GM18873 (cell line): ENCODE data around the gene C18orf63.
"Not testable (repeated sequence)": the region's sequence is repeated elsewhere in the genome, so short reads cannot be mapped to it uniquely, and the experiment has no call there.

Experiments
- ATAC-seq: cut with Tn5 transposase; IDR thresholded peaks from one replicate; pipeline ENCODE4 v1.9.1; 2021; ENCODE audit warnings: mild to moderate bottlenecking, moderate library complexity, moderate number of reproducible peaks; ENCODE audit not compliant: unreplicated experiment, low FRiP score

The C18orf63 gene

DNA sequence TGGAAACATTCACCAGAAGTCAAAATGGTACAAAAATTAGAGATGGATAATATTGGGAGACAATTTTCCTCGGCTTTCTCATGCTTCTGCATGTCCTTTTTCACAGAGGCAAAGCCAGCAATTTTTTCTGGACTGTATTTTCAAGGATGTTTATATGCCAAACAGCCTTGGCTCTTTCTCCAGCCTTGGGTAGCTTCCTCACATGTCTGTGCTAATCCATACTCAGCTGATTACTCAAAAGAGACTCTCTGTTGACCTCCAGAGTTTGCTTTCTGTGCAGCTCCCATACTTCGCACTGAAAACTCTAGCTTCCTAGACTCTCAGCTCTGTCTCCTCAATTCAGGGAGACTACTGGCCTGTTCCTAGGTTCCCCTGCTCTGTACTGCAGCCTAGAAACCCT lies 10.6 kb downstream of the C18orf63 start:
- no peak for ATAC-seq

DNA sequence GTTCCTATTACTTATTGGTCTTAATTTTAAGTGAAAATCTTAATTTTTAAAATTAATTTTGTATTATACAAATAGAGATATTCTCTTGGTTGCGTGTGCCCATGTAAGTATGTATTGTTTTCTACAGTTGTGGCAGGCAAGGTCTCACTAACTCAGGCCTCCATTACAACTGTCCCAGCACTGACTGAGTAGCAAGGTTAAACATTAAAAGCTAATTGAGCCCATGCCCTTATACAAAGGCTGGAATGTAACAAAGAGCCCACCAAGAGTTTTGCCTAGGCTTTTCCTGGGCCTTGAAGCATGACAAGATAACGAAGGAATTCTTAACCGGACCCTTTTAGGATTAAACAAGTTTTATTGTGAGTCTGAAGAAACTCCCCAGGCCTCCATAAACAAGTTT lies 11.2 kb downstream of the C18orf63 start:
- ATAC-seq: not testable (repeated sequence)

DNA sequence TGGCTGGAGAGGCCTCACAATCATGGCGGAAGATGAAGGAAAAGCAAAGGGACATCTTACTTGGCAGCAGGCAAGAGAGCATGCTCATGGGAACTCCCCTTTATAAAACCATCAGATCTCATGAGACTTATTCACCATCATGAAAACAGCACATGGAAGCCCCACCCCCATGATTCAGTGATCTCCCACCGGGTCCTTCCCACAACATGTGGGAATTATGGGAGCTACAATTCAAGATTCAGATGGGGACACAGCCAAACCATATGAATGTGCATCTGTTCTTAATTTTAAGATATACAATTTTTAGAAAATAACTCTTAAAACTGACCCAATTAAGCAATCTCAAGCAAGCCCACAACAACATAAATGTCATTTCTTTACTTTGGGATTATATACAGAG lies 12.6 kb downstream of the C18orf63 start:
- ATAC-seq: no peak

DNA sequence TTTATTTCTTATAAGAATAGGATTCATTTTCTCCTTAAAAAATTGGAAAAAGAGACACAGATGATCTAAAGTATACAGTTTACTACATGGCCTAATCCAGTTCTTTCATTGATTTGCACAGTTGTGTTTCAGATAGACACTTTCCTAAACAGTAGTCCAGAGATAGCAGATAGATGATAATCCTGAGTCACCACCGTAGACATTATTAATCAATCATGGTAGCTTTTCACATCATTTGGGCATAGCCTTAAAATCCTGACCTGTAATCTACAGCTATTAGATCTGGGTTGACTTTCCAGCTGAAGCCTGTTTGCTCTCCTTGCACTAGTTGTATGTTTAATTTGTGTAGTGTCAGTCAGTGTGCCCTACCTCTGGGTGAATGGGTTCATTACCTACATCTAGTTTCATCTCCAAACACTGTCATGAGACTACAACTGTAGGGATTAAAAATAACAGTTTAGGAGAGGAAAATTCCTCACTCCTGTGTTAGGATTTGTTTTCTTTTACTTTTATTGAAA lies 14.1 kb downstream of the C18orf63 start:
- no peak for ATAC-seq

DNA sequence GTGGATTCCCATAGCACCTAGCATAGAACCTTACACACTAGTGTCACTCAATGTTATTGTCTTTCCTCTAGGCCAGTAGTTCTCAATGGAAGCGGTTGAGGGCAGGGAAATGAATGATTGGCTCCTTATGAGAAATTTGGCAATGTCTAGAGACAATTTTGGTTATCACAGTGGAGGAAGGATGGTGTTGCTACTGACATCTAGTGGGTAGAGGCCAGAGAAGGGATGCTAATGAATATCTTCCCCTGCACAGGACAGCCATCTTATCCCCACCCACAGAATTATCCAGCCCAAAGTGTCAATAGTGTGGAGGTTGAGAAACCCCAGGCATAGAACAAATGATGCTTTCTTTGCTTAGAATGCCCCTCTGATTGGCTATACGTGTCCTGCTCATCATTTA lies 15.8 kb downstream of the C18orf63 start:
- ATAC-seq: no peak

DNA sequence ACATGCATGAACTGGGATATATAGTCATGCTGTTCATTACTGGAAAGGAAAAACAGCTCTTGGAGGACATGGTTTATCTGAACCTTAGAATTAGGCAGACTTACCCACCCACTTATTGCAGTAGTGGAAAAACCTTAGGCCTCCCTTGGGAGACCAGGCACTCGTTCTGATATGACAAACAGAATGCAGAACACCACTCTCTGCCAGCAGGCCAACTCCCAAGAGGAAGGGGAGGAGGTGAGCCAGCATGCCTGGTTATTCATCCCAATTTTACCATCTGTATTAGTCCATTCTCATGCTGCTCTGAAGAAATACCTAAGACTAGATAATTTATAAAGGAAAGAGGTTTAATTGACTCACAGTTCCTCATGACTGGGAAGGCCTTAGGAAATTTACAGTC lies 17.5 kb downstream of the C18orf63 start:
- ATAC-seq: no peak

DNA sequence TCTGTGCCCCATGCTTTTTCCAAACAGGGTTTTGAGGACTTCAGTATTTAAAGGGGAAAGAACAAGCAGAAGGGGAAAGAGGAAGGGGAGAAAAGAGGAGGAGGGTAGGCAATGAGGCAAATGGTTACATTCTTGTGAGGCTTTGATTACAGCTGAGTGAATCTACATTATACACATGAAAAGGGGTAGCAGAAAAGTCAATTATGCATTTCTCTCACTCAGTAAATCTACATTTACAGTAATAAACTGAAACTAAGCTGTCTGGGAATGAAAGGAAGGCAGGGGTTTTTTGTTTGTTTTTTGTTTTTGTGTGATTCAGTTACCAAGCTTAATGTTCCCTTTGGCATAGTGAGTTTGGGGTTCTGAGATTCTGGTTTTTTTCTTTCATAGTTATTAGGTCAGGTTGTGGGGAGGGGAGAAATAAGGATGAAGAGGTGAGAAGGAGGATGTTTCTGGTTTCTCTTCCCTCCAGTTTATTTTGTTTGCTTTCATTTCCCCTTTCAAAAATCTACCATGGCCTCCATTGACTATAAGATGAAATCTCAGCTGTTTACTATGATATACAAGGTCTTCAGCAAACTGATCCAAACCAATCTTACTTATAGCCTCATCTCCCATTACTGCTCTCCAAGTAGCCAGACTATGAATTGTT lies 18.7 kb downstream of the C18orf63 start:
- no peak for ATAC-seq

DNA sequence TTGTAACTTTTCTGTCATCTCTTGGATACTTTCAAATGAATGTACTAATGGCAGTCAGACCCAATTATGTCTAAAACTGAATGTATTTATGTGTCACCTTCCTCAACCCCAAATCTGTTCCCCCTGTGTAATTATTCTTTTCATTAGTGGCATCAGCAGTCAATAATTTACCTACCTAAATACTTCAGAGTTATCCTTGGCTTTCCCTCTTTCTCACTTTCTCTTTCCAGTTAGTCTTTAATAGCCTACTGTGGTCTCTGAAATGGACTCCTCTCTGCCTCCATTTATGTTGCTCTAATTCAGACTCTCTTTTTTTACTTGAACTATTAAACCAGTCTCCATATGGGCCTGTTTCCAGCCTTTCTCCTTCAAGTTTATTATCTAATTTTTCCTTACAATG lies 21.0 kb downstream of the C18orf63 start:
- ATAC-seq: no peak

DNA sequence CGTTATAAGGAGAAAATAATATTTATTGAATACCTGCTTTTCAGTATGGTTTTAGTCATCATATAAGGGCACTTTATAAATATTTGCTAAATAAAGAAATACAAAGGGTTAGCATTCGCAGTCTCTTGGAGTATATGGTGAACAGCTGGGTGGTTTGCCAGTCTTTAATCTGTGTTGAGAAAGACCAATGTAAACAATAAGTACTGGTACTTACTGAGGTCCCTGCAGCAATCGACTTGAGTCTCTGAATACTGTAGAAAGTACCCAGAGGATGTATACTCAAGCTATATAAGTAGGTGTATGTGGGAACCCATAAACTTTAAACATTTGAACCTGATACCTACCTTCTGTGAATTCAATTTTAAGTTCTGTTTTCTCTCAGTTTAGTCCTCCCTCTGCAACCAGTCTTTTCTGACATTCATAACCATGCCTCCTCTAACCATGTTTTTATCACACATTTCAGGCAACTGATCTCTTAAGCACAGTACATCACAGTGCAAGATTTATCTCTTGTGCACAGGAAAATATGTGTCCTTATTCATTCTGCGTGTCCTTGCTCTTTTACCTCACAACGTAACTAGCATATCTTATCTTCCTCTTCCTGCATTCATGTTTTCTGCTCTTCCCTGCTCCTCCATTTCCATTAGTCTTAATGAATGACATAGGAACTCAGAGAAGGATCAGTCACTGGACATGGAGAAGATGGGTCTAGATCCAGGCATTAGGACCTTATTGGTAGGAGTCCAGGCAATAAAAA lies 21.7 kb downstream of the C18orf63 start:
- no peak for ATAC-seq

DNA sequence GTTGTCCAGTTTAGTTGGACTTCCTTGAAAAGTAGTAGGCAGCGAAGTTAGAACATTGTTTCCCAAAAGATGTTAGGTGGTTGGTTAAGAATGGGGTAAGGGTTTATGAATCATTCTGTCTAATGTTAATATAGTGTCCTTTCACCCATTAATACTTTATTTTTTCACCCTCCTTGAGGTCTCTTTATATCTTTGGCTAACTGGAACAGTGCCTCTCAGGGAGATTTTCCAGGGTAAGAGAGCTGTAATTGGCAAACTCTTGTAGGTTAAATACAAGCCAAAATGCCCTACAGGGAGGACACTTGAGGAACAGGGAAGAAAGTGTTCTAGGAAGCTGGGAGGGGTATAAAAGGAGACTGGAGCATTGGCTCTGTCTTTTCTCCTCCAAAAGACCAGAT lies 22.3 kb downstream of the C18orf63 start:
- no peak for ATAC-seq

DNA sequence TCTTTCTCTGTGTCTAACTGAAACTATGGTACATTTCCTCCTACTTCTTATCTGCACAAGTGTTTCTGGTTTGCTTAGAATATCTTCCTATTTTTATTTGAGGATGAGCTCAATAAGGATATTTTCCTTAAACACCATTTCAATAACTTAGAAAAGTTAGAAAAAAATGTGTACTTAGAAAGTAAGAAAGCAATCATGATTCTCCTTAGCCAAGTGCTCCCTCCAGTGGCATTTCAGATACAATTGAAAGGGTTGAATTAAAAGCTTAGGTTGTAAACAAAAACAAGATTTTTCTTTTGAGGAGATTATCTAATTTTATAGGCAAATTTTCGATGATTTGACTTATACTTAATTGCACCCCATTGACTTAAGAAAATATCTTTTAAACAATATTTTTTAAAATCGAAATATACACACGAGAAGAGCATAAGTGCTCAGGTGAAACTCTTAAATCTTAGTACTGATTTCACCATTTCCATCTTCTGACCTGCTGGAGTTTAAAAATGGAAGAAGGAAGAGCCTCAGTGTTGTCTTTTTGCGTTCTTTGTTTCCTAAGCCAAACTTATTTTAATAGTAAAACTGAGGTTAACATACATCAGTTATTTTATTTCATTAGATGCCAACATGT lies 26.9 kb downstream of the C18orf63 start:
- ATAC-seq: no peak

DNA sequence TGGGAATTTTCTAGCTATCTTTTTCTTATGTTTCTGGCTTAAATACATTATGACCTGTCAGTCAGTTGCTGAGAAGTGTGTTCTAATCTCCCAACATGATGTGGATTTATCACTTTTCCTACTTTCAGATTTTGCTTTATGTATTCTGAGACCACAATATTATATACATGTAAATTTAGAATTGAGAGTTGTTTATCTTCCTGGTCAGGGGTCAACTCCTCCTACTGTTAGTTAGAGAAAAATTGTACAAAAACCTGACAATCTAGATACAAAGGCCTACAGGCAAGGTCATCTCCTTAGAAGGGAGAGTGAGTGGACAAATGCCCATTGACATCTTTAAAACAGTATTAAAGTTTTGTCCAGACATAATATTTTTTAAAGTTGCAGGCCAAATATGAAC lies 30.6 kb downstream of the C18orf63 start:
- ATAC-seq: no peak

DNA sequence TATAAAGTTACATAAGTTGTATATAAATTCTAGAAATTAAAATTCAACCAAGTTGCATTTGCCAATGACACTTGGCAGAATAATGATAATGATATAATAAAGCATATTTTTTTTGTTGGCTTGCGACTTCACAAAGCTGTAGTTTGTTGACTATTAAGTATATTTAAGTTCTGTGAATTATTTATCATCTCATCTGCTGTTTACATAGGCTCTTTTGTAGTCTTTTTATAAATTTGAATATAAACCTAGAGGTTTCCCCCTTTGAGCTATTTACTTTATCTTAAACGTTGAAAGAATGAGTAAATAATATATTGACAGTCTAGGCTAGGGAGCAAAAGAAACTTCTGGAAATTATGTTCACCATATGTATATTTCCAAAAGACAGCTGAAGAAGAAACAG lies 32.9 kb downstream of the C18orf63 start:
- ATAC-seq: no peak

DNA sequence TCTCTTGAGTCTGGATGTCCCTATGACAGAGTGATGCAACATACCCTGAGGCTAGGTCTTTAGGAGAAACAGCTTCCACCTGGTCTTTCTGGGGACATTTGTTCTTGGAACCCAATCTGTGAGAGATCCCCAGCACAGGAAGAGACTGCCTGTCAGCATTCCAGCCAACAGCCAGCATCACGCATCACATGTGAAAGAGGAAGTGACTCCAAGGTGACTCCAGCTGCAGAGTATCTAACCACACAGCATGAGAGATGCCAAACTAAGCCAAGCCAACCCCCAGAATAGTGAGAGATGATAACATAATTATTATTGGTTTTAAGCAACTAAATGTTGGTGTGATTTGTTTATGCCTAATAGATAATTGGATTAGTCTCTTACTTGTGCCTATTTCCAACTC lies 35.7 kb downstream of the C18orf63 start:
- no peak for ATAC-seq

DNA sequence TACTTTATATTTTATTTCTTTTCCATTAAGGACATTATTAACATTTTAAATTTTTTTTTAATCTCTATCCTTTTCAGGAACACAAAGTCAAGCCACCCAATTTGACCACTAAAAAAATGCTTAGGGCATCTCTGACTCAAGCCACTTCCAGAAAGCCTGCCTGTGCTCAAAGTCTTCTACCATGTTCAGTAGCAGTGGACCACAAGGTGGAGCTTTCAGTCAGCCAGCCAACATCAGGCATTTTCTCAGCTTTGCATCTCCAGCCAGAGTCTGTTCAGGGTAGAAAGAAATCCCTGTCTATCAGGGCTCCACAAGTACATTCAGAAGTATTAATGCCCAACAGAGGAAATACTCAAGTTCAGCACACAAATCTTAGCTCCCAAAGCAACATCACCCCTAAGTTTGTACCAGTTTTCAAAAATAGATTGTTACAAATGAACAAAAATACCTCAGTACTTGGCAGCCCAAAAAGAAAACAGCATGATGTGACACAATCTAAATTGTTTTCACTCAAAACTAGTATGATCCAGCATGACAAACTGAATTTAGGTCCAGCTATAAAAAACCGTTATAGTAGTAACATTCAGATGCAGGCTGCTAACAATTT lies 37.6 kb downstream of the C18orf63 start:
- ATAC-seq: no peak

DNA sequence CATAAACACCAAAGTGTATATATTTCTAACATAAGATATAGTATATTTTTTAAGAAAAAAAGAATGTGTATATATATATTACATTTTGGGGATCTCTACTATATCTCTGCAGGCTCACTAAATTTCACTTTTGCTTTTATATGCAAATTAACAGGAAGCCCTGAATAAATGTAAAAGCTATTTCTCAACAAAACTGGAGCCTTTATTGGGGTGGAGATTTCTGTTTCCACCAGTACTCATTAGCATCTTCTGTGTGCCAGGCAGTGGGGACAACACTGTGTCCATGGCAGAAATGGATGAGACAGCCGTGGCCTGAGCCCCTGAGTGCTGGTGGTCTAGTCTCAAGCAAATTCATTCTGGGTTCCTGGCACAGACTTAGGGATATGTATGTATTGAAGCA lies 41.3 kb downstream of the C18orf63 start:
- no peak for ATAC-seq

DNA sequence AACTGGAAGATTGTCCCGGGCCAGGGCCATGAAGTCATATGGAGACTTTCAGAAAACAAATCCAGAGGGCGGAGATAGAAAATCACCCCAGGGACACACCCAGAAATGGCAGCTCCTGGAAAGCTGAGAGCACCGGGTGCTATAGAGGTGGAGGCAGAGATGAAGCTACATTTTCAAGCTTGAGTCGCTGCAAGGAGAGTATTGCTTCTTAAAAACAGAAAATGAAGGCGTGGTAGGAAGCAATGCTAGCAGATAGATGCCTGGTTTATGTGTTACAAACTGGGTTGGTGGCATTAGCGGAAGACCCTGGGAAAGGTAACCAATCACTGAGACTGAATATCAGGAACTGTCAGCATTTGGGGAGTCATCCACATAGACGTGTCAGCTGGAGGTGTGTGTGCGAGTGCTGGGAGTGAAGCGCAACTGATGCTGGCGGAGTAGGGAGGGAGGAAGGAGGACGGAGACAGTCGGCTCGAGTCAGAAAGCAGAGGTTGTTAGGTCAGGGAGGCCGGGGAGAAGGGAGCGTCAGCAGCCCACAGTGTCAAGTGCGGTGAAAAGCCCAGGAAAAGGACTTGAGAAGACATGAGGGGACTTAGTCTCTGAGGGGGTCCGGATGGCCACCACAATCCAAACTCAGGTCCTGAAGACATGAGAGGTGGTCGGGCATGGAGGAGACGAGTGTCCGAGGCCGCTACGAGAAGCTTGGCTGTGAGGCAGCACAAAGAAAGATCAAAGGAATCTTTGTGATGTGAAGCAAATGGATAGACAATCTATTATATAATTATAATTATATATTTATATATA lies 45.4 kb downstream of the C18orf63 start:
- no peak for ATAC-seq

DNA sequence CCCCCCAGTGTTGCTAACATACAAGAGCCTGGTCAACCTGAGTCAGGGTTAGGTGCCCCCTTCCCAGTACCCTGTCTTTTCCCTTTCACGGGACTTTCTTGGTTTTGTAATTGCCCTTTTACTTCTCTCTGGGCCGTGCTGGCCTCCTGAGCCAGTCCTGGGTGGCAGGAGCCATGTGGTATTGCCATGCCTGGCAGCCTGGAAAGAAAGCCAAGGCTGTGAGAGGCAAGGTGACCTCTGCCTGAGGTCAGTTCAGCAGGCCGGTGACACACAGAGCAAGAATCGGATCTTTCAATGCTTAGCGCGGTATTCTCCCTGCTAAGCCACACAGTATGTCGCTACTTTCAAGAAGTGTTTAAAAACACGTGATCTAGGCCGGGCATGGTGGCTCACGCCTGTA lies 52.3 kb downstream of the C18orf63 start:
- no peak for ATAC-seq

DNA sequence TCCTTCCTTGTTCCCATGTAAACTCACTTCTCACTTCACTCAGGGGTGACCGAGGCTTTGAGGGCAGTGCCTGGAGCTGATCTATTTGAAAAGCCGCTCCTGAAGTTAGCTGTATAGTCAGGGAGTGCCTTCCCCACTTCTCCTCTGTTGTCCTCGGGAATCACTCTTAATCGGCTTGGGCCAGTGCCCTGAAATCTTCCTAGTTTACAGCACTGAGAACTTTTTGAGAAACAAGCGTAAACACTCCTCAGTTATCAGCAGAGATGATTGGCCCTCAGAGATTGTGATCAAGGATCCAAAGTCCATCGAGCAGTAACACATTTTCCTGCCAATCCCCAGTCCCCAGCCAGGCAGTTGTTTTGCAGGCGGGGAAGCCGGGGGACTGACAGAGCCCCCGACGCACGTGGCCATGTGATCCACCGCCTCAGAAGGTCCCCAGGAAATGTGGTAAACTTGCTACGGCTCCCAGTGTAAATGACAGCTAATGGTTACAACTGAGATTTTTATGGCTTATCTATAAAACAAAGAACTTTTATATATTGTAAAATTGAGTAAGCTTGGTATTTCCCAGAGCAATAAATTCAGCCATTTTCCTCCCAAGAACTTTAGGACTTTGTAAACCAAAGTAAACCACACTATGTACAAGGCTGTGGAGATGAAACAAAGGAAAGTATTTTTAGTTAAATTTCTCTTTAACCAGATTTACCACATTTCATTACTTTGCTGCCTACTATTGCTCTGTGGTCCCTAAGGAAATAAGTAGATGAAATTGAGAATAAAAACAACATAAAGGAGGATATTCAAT lies 53.5 kb downstream of the C18orf63 start:
- ATAC-seq: no peak

DNA sequence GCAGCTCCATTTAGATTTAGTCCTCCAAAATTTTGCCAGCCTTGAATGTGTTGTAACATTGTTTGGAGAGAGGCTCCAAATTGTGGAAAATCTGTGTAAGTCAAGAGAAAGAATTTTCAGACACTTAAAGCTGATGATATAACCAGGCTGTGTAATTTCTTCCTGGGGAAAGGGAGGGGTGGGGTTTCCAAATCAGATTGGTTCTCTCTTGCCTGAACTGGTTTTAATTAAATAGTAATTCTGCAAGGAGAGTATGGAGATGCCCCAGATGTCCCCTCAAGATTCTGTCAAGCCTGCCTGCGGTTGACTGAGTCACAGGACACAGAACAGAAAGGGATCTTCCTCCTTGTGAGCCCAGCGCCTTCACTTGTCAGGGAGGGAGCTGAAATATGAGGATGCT lies 54.5 kb downstream of the C18orf63 start:
- no peak for ATAC-seq
